Neural progenitor cell (in vitro differentiated cells): Measurements from ENCODE around the gene GLB1L2. TPM values are rescaled to one million over a fixed set of nuclear protein-coding genes. Genes with fewer than 3 reads are reported as not detected.

Source experiments
- DNase-seq: peaks from one replicate; pipeline ENCODE4 v3.0.0-alpha.2; 2016; ENCODE audit warnings: low spot score
- H2AFZ ChIP-seq: fragments of 200-600 bp; sonication (generic); replicated peaks from 2 replicates; pipeline ENCODE4 v1.6.1; 2016; ENCODE audit warnings: antibody characterized with exemption
- H3F3A ChIP-seq: fragments of 200-600 bp; sonication (generic); 2 replicates; pipeline ENCODE4 v1.6.1; 2016; ENCODE audit warnings: antibody characterized with exemption, low read depth
- H3K27ac ChIP-seq: fragments of 200-600 bp; sonication (generic); 2 replicates; pipeline ENCODE4 v1.5.1; 2016; ENCODE audit warnings: mild to moderate bottlenecking
- H3K27me3 ChIP-seq: fragments of 200-600 bp; sonication (generic); 2 replicates; pipeline ENCODE4 v1.6.1; 2016; ENCODE audit warnings: mild to moderate bottlenecking, moderate library complexity
- H3K36me3 ChIP-seq: fragments of 200-600 bp; sonication (generic); 2 replicates; pipeline ENCODE4 v1.5.1; 2016
- H3K4me1 ChIP-seq: fragments of 200-600 bp; sonication (generic); 2 replicates; pipeline ENCODE4 v1.6.1; 2016; ENCODE audit warnings: mixed run types
- H3K4me2 ChIP-seq: fragments of 200-600 bp; sonication (generic); 2 replicates; pipeline ENCODE4 v1.6.1; 2016
- H3K4me3 ChIP-seq: fragments of 200-600 bp; sonication (generic); 2 replicates; pipeline ENCODE4 v1.5.1; 2016
- H3K79me2 ChIP-seq: fragments of 200-600 bp; sonication (generic); 2 replicates; pipeline ENCODE4 v1.6.1; 2016; ENCODE audit warnings: low read depth
- H3K9ac ChIP-seq: fragments of 200-600 bp; sonication (generic); 2 replicates; pipeline ENCODE4 v1.6.1; 2016
- H3K9me3 ChIP-seq: fragments of 200-600 bp; sonication (generic); 2 replicates; pipeline ENCODE4 v1.5.1; 2016; ENCODE audit warnings: low read depth
- H4K20me1 ChIP-seq: fragments of 200-600 bp; sonication (generic); 2 replicates; pipeline ENCODE4 v1.6.1; 2016; ENCODE audit warnings: low read depth
- H3K27ac Mint-ChIP-seq: 3 replicates; pipeline ENCODE4 v1.8.0; 2021; ENCODE audit warnings: mixed read lengths
- H3K27me3 Mint-ChIP-seq: 2 replicates; pipeline ENCODE4 v1.8.0; 2022; ENCODE audit warnings: low read depth, mild to moderate bottlenecking, inconsistent platforms, moderate library complexity, mixed read lengths; ENCODE audit not compliant: insufficient read depth
- H3K36me3 Mint-ChIP-seq: 3 replicates; pipeline ENCODE4 v1.8.0; 2021; ENCODE audit warnings: mixed read lengths
- H3K4me1 Mint-ChIP-seq: 3 replicates; pipeline ENCODE4 v1.8.0; 2021; ENCODE audit warnings: mixed read lengths
- H3K4me3 Mint-ChIP-seq: 3 replicates; pipeline ENCODE4 v1.8.0; 2021; ENCODE audit warnings: mild to moderate bottlenecking, moderate library complexity, mixed read lengths
- H3K9me3 Mint-ChIP-seq: 3 replicates; pipeline ENCODE4 v1.8.0; 2020; ENCODE audit warnings: mixed read lengths
- EZH2 ChIP-seq: fragments of 200-600 bp; sonication (generic); IDR thresholded peaks from 2 replicates; pipeline ENCODE4 v1.6.1; 2017; ENCODE audit warnings: antibody characterized with exemption, mild to moderate bottlenecking, moderate library complexity
- EZH2phosphoT487 ChIP-seq: fragments of 200-600 bp; sonication (generic); IDR thresholded peaks from 2 replicates; pipeline ENCODE4 v1.6.1; 2017; ENCODE audit warnings: antibody characterized with exemption
- total RNA-seq: library from RNA; depleted of rRNA; stranded (reverse); fragments of >200 nt; gene quantifications from 2 replicates; pipeline ENCODE4 v1.2.3, GENCODE V29; 2015; ENCODE audit warnings: low replicate concordance
- TF ChIP-seq, protein P1 (sequence below): fragments of 200-600 bp; sonication (generic); IDR thresholded peaks from 2 replicates; pipeline ENCODE4 v1.5.1; 2017; ENCODE audit warnings: antibody characterized with exemption, mild to moderate bottlenecking

The GLB1L2 gene
- total RNA-seq, 1 donor from 2014 or later: 2.0 TPM

DNA sequence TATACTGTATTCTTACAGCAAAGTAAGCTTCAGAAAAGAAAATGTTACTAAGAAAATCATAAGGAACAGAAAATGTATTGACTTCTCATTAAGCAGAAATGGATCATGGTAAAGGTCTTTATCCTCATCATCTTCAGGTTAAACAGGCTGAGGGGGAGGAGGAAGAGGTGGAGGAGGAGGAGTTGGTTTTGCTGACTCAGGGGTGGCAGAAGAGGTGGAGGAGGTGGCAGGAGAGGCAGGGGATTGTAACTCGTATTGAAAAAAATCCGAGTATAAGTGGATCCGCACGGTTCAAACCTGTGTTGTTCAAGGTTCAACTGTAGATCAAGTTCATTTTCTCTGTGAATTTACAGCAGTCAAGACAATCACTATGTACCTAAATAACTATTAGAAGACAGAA, 42.6 kb upstream of the GLB1L2 start:
- H4K20me1 ChIP-seq: no peaks in the 10 kb centered on the region
- DNase-seq: no peak
- peaks cover 21% of the 10 kb centered on the region for H3K4me1 Mint-ChIP-seq

DNA sequence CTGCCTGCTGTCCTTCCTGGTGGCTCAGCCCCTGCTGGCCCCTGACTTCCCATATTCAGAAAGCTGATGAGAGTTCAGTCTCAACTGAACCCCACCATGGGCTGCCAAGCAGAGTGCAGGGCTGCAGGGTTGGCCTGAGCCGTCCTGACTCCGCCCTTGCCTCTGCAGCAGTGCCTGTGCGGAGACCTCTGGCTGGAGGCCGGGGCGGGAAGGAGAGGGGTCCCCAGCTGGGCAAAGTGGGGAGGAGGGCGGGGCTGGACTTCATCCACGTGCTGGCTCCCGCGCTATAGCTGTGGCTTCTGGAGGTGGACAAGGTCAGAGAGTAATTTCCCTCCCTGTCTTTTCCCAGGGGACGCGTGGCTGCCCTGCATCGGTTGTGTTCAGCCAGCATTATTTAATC, 42.0 kb upstream of the GLB1L2 start:
- Mint-ChIP-seq H3K4me3 (no peak overlapping the region), H3K27me3 (peaks cover 11% of the 10 kb centered on the region), H3K9me3 (no peaks in the 10 kb centered on the region), H3K36me3 (no peaks in the 10 kb centered on the region), H3K27ac (no peak overlapping the region), H3K4me1 (peaks cover 21% of the 10 kb centered on the region)
- TF ChIP-seq EZH2 (no peak), EZH2phosphoT487 (no peak)
- TF ChIP-seq, protein P1, sequence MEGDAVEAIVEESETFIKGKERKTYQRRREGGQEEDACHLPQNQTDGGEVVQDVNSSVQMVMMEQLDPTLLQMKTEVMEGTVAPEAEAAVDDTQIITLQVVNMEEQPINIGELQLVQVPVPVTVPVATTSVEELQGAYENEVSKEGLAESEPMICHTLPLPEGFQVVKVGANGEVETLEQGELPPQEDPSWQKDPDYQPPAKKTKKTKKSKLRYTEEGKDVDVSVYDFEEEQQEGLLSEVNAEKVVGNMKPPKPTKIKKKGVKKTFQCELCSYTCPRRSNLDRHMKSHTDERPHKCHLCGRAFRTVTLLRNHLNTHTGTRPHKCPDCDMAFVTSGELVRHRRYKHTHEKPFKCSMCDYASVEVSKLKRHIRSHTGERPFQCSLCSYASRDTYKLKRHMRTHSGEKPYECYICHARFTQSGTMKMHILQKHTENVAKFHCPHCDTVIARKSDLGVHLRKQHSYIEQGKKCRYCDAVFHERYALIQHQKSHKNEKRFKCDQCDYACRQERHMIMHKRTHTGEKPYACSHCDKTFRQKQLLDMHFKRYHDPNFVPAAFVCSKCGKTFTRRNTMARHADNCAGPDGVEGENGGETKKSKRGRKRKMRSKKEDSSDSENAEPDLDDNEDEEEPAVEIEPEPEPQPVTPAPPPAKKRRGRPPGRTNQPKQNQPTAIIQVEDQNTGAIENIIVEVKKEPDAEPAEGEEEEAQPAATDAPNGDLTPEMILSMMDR: no peak
- Histone ChIP-seq H3K4me2 (no peak overlapping the region), H3K9me3 (no peaks in the 10 kb centered on the region), H3K27ac (no peak overlapping the region), H4K20me1 (no peaks in the 10 kb centered on the region), H3K9ac (no peak overlapping the region), H3K4me3 (no peak overlapping the region), H3K36me3 (no peaks in the 10 kb centered on the region), H3F3A (no peaks in the 10 kb centered on the region), H3K79me2 (no peaks in the 10 kb centered on the region), H3K27me3 (no peaks in the 10 kb centered on the region), H2AFZ (no peak overlapping the region), H3K4me1 (no peaks in the 10 kb centered on the region)
- DNase-seq: peak; percentile 50

More for the DNA sequence above, 42.6 kb upstream of the GLB1L2 start:
- H3K4me3 Mint-ChIP-seq: no peak overlapping the region
- H3K36me3 Mint-ChIP-seq: no peaks in the 10 kb centered on the region
- H3K4me1 ChIP-seq: no peaks in the 10 kb centered on the region
- H3K27ac ChIP-seq: no peak overlapping the region
- no peak overlapping the region for H3K4me3 ChIP-seq
- no peaks in the 10 kb centered on the region for H3K36me3 ChIP-seq
- no peak for TF ChIP-seq EZH2
- TF ChIP-seq, protein P1: no peak
- no peak for TF ChIP-seq EZH2phosphoT487
- no peaks in the 10 kb centered on the region for H3K9me3 ChIP-seq
- no peaks in the 10 kb centered on the region for H3K27me3 ChIP-seq
- H3K9ac ChIP-seq: no peak overlapping the region
- no peak overlapping the region for H2AFZ ChIP-seq
- H3K4me2 ChIP-seq: no peak overlapping the region
- peak overlapping the region; percentile 23 for H3K27ac Mint-ChIP-seq
- peaks cover 13% of the 10 kb centered on the region for H3K27me3 Mint-ChIP-seq
- no peaks in the 10 kb centered on the region for H3K79me2 ChIP-seq
- no peaks in the 10 kb centered on the region for H3F3A ChIP-seq
- no peaks in the 10 kb centered on the region for H3K9me3 Mint-ChIP-seq

DNA sequence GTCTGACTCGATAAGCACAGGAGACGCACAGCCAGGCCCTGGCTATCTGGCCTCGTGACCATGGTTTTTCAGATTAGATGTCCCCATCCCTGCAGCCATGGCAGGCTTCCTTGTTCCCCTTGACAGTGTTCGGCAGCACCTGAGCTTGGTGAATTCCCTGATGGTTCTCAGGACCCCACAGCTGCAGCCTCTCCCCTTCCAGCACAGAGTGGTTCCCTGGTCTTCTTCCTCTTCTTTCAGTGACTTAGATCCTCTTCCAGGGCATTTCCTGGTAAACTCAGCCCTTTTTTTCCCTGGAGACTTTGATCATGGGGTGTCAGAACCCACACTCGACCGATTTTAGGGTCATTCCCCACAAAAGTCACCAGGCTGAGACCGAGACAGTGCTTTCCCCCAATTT, 41.1 kb upstream of the GLB1L2 start:
- DNase-seq: no peak

More for the DNA sequence above, 41.1 kb upstream of the GLB1L2 start:
- Mint-ChIP-seq H3K27ac (peak overlapping the region; percentile 64), H3K4me1 (peaks cover 21% of the 10 kb centered on the region), H3K27me3 (peaks cover 9% of the 10 kb centered on the region), H3K36me3 (no peaks in the 10 kb centered on the region), H3K4me3 (no peak overlapping the region), H3K9me3 (no peaks in the 10 kb centered on the region)
- Histone ChIP-seq H4K20me1 (no peaks in the 10 kb centered on the region), H3K9me3 (no peaks in the 10 kb centered on the region), H3K4me2 (no peak overlapping the region), H3K36me3 (no peaks in the 10 kb centered on the region), H2AFZ (no peak overlapping the region), H3K9ac (no peak overlapping the region), H3K27ac (no peak overlapping the region), H3K27me3 (no peaks in the 10 kb centered on the region), H3K4me1 (no peaks in the 10 kb centered on the region), H3K79me2 (no peaks in the 10 kb centered on the region), H3F3A (no peaks in the 10 kb centered on the region), H3K4me3 (no peak overlapping the region)
- TF ChIP-seq, protein P1: no peak
- TF ChIP-seq EZH2: no peak
- TF ChIP-seq EZH2phosphoT487: no peak
